ENCODE measurements around the gene PTPRN2.
"Not testable (repeated sequence)": the region's sequence is repeated elsewhere in the genome, so short reads cannot be mapped to it uniquely, and the experiment has no call there.

PTPRN2 gene

GRCh38 chr7:157565201-157565626, 1022.4 kb downstream of the PTPRN2 start:
- DNase-seq (ENCODE audit: low read depth): no peak
- in situ Hi-C loops (cut with HindIII; ENCODE audit: low sequenced_read_pairs): no loop called here
- no peak for TF ChIP-seq CTCF (IDR thresholded peaks at IDR 0.05; ENCODE audit: low read depth, low read length, missing control alignments)
- H3K4me3 ChIP-seq (ENCODE audit: low read depth, low read length): no peak overlapping the region

- TF ChIP-seq CTCF (IDR thresholded peaks at IDR 0.05; ENCODE audit: low read depth, low read length, missing control alignments): no peak
- DNase-seq (ENCODE audit: low read depth): no peak
- H3K4me3 ChIP-seq (ENCODE audit: low read depth, low read length): no peak overlapping the region
- in situ Hi-C loops (cut with HindIII; ENCODE audit: low sequenced_read_pairs): no loop called here
Observed at GRCh38 chr7:157564517-157565177, 1023.0 kb downstream of the PTPRN2 start.

- DNase-seq (ENCODE audit: low read depth); in situ Hi-C loops (cut with HindIII; ENCODE audit: low sequenced_read_pairs); H3K4me3 ChIP-seq (ENCODE audit: low read depth, low read length): not testable (repeated sequence)
Observed at GRCh38 chr7:157563467-157564135, 1024.0 kb downstream of the PTPRN2 start.

GRCh38 chr7:157562522-157563398, 1024.9 kb downstream of the PTPRN2 start:
- in situ Hi-C loops (cut with HindIII; ENCODE audit: low sequenced_read_pairs); H3K4me3 ChIP-seq (ENCODE audit: low read depth, low read length); DNase-seq (ENCODE audit: low read depth): not testable (repeated sequence)

- DNase-seq (ENCODE audit: low read depth): no peak
- no peak overlapping the region for H3K4me3 ChIP-seq (ENCODE audit: low read depth, low read length)
- TF ChIP-seq CTCF (IDR thresholded peaks at IDR 0.05; ENCODE audit: low read depth, low read length, missing control alignments): no peak
- in situ Hi-C loops (cut with HindIII; ENCODE audit: low sequenced_read_pairs): no loop called here
Observed at GRCh38 chr7:157561816-157562410, 1025.7 kb downstream of the PTPRN2 start.

- in situ Hi-C loops (cut with HindIII; ENCODE audit: low sequenced_read_pairs): no loop called here
- no peak for DNase-seq (ENCODE audit: low read depth)
- no peak overlapping the region for H3K4me3 ChIP-seq (ENCODE audit: low read depth, low read length)
- no peak for TF ChIP-seq CTCF (IDR thresholded peaks at IDR 0.05; ENCODE audit: low read depth, low read length, missing control alignments)
Observed at GRCh38 chr7:157561523-157561785, 1026.2 kb downstream of the PTPRN2 start.

- H3K4me3 ChIP-seq (ENCODE audit: low read depth, low read length): no peak overlapping the region
- in situ Hi-C loops (cut with HindIII; ENCODE audit: low sequenced_read_pairs): no loop called here
- no peak for TF ChIP-seq CTCF (IDR thresholded peaks at IDR 0.05; ENCODE audit: low read depth, low read length, missing control alignments)
- no peak for DNase-seq (ENCODE audit: low read depth)
Observed at GRCh38 chr7:157560710-157561522, 1026.7 kb downstream of the PTPRN2 start.

All from astrocyte of the cerebellum (primary cell).